Measurements from ENCODE around the gene TSPOAP1. TPM values are rescaled to one million over a fixed set of nuclear protein-coding genes. Genes with fewer than 3 reads are reported as not detected.

The TSPOAP1 gene
- total and polyA plus RNA-seq, 4 donors = 22.6 to 123 (median 69.7) TPM

DNA sequence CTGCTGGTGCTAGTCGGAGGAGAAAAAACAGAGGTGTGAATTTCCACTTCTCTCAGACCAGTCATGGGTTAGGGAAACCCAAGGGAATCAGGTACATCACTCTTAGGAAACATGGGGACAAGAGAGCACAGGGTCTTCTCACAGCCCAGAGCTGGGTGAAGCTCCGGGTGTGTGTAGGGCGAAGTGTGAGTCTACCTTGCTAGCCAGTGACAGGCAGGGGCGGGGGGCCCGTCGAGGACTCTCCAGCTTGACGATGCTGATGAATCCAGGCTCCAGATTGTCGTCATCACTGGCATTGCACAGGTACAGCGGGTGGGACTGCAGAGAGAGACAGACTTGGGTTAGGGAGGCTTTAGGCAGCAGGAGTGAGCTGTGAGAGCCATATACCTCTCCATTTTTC lies 42.1 kb upstream of the TSPOAP1 start:
- Histone ChIP-seq H3K4me1 (ENCODE audit: control insufficient read depth, insufficient read depth, low read length) (no peaks in the 10 kb centered on the region), H3K36me3 (ENCODE audit: control insufficient read depth, insufficient read depth, low read length) (no peaks in the 10 kb centered on the region), H3K27me3 (ENCODE audit: control insufficient read depth, insufficient read depth, low read length) (no peaks in the 10 kb centered on the region), H3K27ac (ENCODE audit: low read depth, low read length) (no peak overlapping the region), H3K4me3 (ENCODE audit: low read depth, low read length) (no peak overlapping the region), H3K9me3 (ENCODE audit: control insufficient read depth, insufficient read depth, low read length) (no peaks in the 10 kb centered on the region)
- no peak for DNase-seq (ENCODE audit: low read depth in 4 of 6, low spot score in 6 of 6)
- WGBS (ENCODE audit: insufficient coverage) = 84% methylated on average over 9 of the region's 9 CpGs

GRCh38 chr17:58370309-58370708 lies 41.7 kb upstream of the TSPOAP1 start:
- Histone ChIP-seq H3K27ac (ENCODE audit: low read depth, low read length) (no peak overlapping the region), H3K4me1 (ENCODE audit: control insufficient read depth, insufficient read depth, low read length) (no peaks in the 10 kb centered on the region), H3K27me3 (ENCODE audit: control insufficient read depth, insufficient read depth, low read length) (no peaks in the 10 kb centered on the region), H3K4me3 (ENCODE audit: low read depth, low read length) (no peak overlapping the region), H3K9me3 (ENCODE audit: control insufficient read depth, insufficient read depth, low read length) (no peaks in the 10 kb centered on the region), H3K36me3 (ENCODE audit: control insufficient read depth, insufficient read depth, low read length) (no peaks in the 10 kb centered on the region)
- DNase-seq (ENCODE audit: low read depth in 4 of 6, low spot score in 6 of 6) = no peak
- no CpG with 5 or more reads among the region's 5 CpGs for WGBS (ENCODE audit: insufficient coverage)

DNA sequence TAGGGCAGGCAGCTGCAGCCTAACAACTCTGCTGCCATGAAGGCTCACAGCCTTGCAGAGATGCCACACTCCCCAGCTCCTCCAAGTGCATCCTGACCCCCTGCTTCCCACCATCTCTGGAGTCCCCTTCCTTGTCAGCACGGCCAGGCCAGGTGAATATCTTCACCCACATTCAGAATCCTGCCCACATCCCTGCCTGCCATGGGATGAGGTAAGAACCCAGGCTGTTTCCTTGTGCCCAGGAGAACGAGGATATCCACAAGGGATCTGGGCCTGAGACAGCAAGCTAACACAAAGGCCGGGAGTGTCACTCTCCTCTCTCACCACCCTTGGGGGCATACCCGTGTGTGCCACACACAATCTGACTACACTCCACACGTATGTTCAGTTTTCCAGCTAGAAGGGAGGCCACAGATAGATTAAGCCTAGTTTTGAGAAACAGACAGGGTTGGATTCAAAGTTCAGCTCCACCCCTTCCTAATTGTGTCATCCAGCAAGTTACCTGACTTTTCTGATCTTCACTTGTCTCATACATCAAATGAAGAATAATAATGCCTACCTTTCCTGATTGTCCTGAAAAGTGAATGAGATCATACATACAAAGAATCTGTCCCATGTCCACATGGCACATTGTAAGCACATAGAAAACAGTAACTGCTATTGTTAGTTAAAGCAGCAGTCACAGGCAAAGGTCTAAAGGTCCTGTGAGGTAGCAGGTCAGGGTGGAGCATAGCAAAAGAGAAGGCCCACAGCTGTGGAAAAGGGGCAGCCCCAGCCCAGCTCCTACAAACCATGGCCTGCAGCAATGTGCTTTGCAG lies 40.8 kb upstream of the TSPOAP1 start:
- Histone ChIP-seq H3K4me1 (ENCODE audit: control insufficient read depth, insufficient read depth, low read length) (no peaks in the 10 kb centered on the region), H3K9me3 (ENCODE audit: control insufficient read depth, insufficient read depth, low read length) (no peaks in the 10 kb centered on the region), H3K36me3 (ENCODE audit: control insufficient read depth, insufficient read depth, low read length) (no peaks in the 10 kb centered on the region), H3K27me3 (ENCODE audit: control insufficient read depth, insufficient read depth, low read length) (no peaks in the 10 kb centered on the region), H3K4me3 (ENCODE audit: low read depth, low read length) (no peak overlapping the region), H3K27ac (ENCODE audit: low read depth, low read length) (no peak overlapping the region)
- 81% methylated on average over 2 of the region's 5 CpGs for WGBS (ENCODE audit: insufficient coverage)
- no peak for DNase-seq (ENCODE audit: low read depth in 4 of 6, low spot score in 6 of 6)

- no peaks in the 10 kb centered on the region for H3K4me1 ChIP-seq (ENCODE audit: control insufficient read depth, insufficient read depth, low read length)
- WGBS (ENCODE audit: insufficient coverage) = 100% methylated on average over 1 of the region's 3 CpGs
- no peak for DNase-seq (ENCODE audit: low read depth in 4 of 6, low spot score in 6 of 6)
- no peaks in the 10 kb centered on the region for H3K9me3 ChIP-seq (ENCODE audit: control insufficient read depth, insufficient read depth, low read length)
- no peak overlapping the region for H3K27ac ChIP-seq (ENCODE audit: low read depth, low read length)
- no peak overlapping the region for H3K4me3 ChIP-seq (ENCODE audit: low read depth, low read length)
- H3K27me3 ChIP-seq (ENCODE audit: control insufficient read depth, insufficient read depth, low read length) = no peaks in the 10 kb centered on the region
- H3K36me3 ChIP-seq (ENCODE audit: control insufficient read depth, insufficient read depth, low read length) = no peaks in the 10 kb centered on the region
These were observed 40.2 kb upstream of the TSPOAP1 start for GRCh38 chr17:58368860-58369213.

- no CpG with 5 or more reads among the region's 3 CpGs for WGBS (ENCODE audit: insufficient coverage)
- Histone ChIP-seq H3K4me3 (ENCODE audit: low read depth, low read length) (no peak overlapping the region), H3K27ac (ENCODE audit: low read depth, low read length) (no peak overlapping the region), H3K4me1 (ENCODE audit: control insufficient read depth, insufficient read depth, low read length) (no peaks in the 10 kb centered on the region), H3K36me3 (ENCODE audit: control insufficient read depth, insufficient read depth, low read length) (no peaks in the 10 kb centered on the region), H3K27me3 (ENCODE audit: control insufficient read depth, insufficient read depth, low read length) (no peaks in the 10 kb centered on the region), H3K9me3 (ENCODE audit: control insufficient read depth, insufficient read depth, low read length) (no peaks in the 10 kb centered on the region)
- DNase-seq (ENCODE audit: low read depth in 4 of 6, low spot score in 6 of 6) = no peak
These were observed 38.9 kb upstream of the TSPOAP1 start for GRCh38 chr17:58367461-58367860.

- 88% methylated on average over 1 of the region's 5 CpGs for WGBS (ENCODE audit: insufficient coverage)
- no peak for DNase-seq (ENCODE audit: low read depth in 4 of 6, low spot score in 6 of 6)
- H3K27ac ChIP-seq (ENCODE audit: low read depth, low read length) = no peak overlapping the region
These were observed 37.5 kb upstream of the TSPOAP1 start for GRCh38 chr17:58365980-58366595.

DNA sequence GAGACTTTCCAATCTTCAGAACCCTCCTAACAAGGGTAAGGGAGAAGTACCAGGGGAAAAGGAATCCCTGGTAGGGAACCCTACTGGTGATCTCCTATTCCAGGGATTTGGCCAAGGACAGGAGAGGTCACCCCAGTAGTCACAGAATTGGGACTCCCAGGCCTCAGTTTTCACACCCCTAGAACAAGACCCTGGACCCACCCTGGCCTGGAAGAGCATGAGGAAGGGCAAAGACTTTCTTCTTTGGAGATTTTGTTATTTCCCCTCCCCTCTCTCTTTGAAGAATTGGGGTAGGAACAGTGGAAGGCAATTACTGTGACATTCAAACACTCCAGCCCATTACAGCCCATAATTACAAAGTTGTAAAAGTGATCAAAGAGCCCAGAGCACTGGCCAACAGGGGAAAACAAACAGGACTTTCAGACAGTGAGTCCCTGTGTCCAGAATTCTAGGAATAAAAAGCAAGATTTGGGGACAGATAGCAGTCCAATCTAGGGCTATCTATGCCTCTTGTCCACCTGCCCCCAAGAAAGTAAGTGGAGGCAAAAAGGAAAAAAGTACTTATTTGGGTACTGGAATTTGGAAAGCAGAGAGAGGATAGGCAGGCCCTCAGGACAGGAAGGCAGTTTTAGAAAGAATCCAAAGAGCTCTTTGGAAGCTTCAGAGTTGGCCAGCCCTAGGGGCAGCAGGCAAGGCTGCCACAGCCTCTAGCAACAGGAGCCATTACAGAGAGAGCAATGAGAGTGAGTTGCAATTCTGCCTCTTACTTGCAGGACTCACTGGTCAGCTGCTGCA lies 36.8 kb upstream of the TSPOAP1 start:
- H3K4me1 ChIP-seq (ENCODE audit: control insufficient read depth, insufficient read depth, low read length) = no peaks in the 10 kb centered on the region
- no peaks in the 10 kb centered on the region for H3K9me3 ChIP-seq (ENCODE audit: control insufficient read depth, insufficient read depth, low read length)
- H3K36me3 ChIP-seq (ENCODE audit: control insufficient read depth, insufficient read depth, low read length) = no peaks in the 10 kb centered on the region
- H3K4me3 ChIP-seq (ENCODE audit: low read depth, low read length) = no peak overlapping the region
- no peak for DNase-seq (ENCODE audit: low read depth in 4 of 6, low spot score in 6 of 6)
- no peaks in the 10 kb centered on the region for H3K27me3 ChIP-seq (ENCODE audit: control insufficient read depth, insufficient read depth, low read length)
- no peak overlapping the region for H3K27ac ChIP-seq (ENCODE audit: low read depth, low read length)

More at GRCh38 chr17:58365980-58366595, 37.5 kb upstream of the TSPOAP1 start:
- no peaks in the 10 kb centered on the region for H3K27me3 ChIP-seq (ENCODE audit: control insufficient read depth, insufficient read depth, low read length)
- H3K4me1 ChIP-seq (ENCODE audit: control insufficient read depth, insufficient read depth, low read length) = no peaks in the 10 kb centered on the region
- H3K4me3 ChIP-seq (ENCODE audit: low read depth, low read length) = no peak overlapping the region
- no peaks in the 10 kb centered on the region for H3K36me3 ChIP-seq (ENCODE audit: control insufficient read depth, insufficient read depth, low read length)
- no peaks in the 10 kb centered on the region for H3K9me3 ChIP-seq (ENCODE audit: control insufficient read depth, insufficient read depth, low read length)

DNA sequence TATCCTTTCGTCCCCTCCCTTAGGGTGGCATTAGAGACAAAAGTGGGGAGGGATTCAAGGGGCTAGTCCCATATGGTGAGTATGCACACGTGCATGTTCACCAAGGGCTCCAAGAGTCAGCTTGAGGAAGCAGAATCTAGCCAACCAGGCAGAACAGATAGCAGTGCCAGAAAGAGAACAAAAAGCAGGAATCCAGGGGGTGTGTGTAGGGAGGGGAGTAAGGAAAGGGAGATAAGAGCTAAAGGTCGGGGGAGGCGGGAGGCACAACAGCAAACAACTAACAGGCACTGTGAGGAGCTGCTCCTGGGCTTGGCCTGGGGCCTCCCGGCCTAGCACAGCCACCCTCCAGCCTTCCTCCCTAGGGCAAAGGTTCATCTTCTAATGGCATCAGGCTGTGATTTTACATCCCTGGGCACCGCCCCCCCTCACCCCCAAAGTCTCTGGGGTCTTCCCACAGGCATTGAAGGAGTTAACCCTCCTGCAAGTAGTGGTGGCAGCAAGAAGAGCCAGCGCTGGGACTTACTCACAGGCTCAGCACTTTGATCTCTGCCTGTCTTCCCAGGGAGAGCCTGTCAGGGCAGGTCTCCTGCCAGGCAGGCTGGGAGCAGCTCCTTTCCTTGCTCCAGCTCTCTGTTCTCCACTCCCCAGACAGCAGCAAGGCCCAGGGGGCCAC lies 35.8 kb upstream of the TSPOAP1 start:
- Histone ChIP-seq H3K27ac (ENCODE audit: low read depth, low read length) (no peak overlapping the region), H3K4me1 (ENCODE audit: control insufficient read depth, insufficient read depth, low read length) (no peaks in the 10 kb centered on the region), H3K27me3 (ENCODE audit: control insufficient read depth, insufficient read depth, low read length) (no peaks in the 10 kb centered on the region), H3K36me3 (ENCODE audit: control insufficient read depth, insufficient read depth, low read length) (no peaks in the 10 kb centered on the region), H3K4me3 (ENCODE audit: low read depth, low read length) (no peak overlapping the region), H3K9me3 (ENCODE audit: control insufficient read depth, insufficient read depth, low read length) (no peaks in the 10 kb centered on the region)
- WGBS (ENCODE audit: insufficient coverage) = 44% methylated on average over 5 of the region's 7 CpGs
- DNase-seq (ENCODE audit: low read depth in 4 of 6, low spot score in 6 of 6) = no peak

- Histone ChIP-seq H3K4me1 (ENCODE audit: control insufficient read depth, insufficient read depth, low read length) (no peaks in the 10 kb centered on the region), H3K27me3 (ENCODE audit: control insufficient read depth, insufficient read depth, low read length) (no peaks in the 10 kb centered on the region), H3K27ac (ENCODE audit: low read depth, low read length) (no peak overlapping the region), H3K9me3 (ENCODE audit: control insufficient read depth, insufficient read depth, low read length) (no peaks in the 10 kb centered on the region), H3K36me3 (ENCODE audit: control insufficient read depth, insufficient read depth, low read length) (no peaks in the 10 kb centered on the region), H3K4me3 (ENCODE audit: low read depth, low read length) (no peak overlapping the region)
- WGBS (ENCODE audit: insufficient coverage) = 88% methylated on average over 6 of the region's 8 CpGs
- no peak for DNase-seq (ENCODE audit: low read depth in 4 of 6, low spot score in 6 of 6)
These were observed 35.0 kb upstream of the TSPOAP1 start for GRCh38 chr17:58363457-58364185.

All from spinal cord (tissue), 10 donors.